Stimulated activated CD4-positive, alpha-beta T cell treated with anti-CD3 and anti-CD28 coated beads, TNF-alpha, amount 100 ng/mL, for 24 hours (primary cell): Measurements from ENCODE around the gene RASAL3.
A peak's percentile ranks its signal among the peaks of the same experiment; 100 is the strongest.

Experiments used
- DNase-seq, 3 experiments: peaks; one replicate each; pipeline ENCODE4 v3.0.0-alpha.2; 2020; ENCODE audit warnings: low read depth in 3 of 3

Gene RASAL3

GRCh38 chr19:15449620-15450527 is 14.5 kb downstream of the RASAL3 start, which contains the start of gene WIZ:
WIZ (minus strand) TSS chr19:15449956; CDS start chr19:15448307, 1,649 bp downstream.
- peak; percentile 64 to 82 (median 72) for DNase-seq

GRCh38 chr19:15448778-15449619 is 15.3 kb downstream of the RASAL3 start:
- DNase-seq = no peak

- DNase-seq = no peak
Observed at GRCh38 chr19:15448044-15448777, 16.1 kb downstream of the RASAL3 start.

- no peak for DNase-seq
Observed at GRCh38 chr19:15447057-15447456, 17.3 kb downstream of the RASAL3 start.

- no peak for DNase-seq
Observed at GRCh38 chr19:15445807-15446376, 18.5 kb downstream of the RASAL3 start.

- no peak for DNase-seq
Observed at GRCh38 chr19:15445227-15445605, 19.1 kb downstream of the RASAL3 start.

- DNase-seq = no peak
Observed at GRCh38 chr19:15444505-15445226, 19.7 kb downstream of the RASAL3 start.

- DNase-seq = no peak
Observed at GRCh38 chr19:15443838-15444237, 20.5 kb downstream of the RASAL3 start.

- no peak for DNase-seq
Observed at GRCh38 chr19:15443325-15443724, 21.0 kb downstream of the RASAL3 start.

- DNase-seq = no peak
Observed at GRCh38 chr19:15442142-15442920, 22.0 kb downstream of the RASAL3 start.

- no peak for DNase-seq
Observed at GRCh38 chr19:15441317-15441716, 23.0 kb downstream of the RASAL3 start.

- DNase-seq = no peak
Observed at GRCh38 chr19:15439821-15440641, 24.3 kb downstream of the RASAL3 start.

- no peak for DNase-seq
Observed at GRCh38 chr19:15439078-15439799, 25.1 kb downstream of the RASAL3 start.

- no peak for DNase-seq
Observed at GRCh38 chr19:15438577-15438976, 25.8 kb downstream of the RASAL3 start.

- no peak for DNase-seq
Observed at GRCh38 chr19:15438124-15438496, 26.2 kb downstream of the RASAL3 start.

GRCh38 chr19:15437355-15438123 is 26.8 kb downstream of the RASAL3 start:
- DNase-seq = no peak

GRCh38 chr19:15436826-15437110 is 27.6 kb downstream of the RASAL3 start:
- no peak for DNase-seq
